GM23338 (cell line): ENCODE measurements around the gene TSPAN13. TPM values are rescaled to one million over a fixed set of nuclear protein-coding genes. Genes with fewer than 3 reads are reported as not detected.

ENCODE experiments used
- ATAC-seq: fragments of 200-7000 bp; cut with Tn5 transposase; 3 replicates; pipeline ENCODE4 v1.9.1; 2020
- DNase-seq: peaks from one replicate; pipeline ENCODE4 v3.0.0-alpha.2; 2015; ENCODE audit warnings: low spot score
- H2AFZ ChIP-seq: fragments of 200-600 bp; sonication (generic); 2 replicates; pipeline ENCODE4 v1.8.0; 2016; ENCODE audit warnings: antibody characterized with exemption, mild to moderate bottlenecking, moderate library complexity
- H3F3A ChIP-seq: fragments of 200-600 bp; sonication (generic); replicated peaks from 2 replicates; pipeline ENCODE4 v1.8.0; 2017; ENCODE audit warnings: antibody characterized with exemption, mixed run types, low read depth
- H3K27ac ChIP-seq: fragments of 200-600 bp; sonication (generic); 2 replicates; pipeline ENCODE4 v1.6.1; 2016; ENCODE audit warnings: low read depth
- H3K27me3 ChIP-seq: fragments of 200-600 bp; sonication (generic); 2 replicates; pipeline ENCODE4 v1.8.0; 2016; ENCODE audit warnings: mild to moderate bottlenecking, mixed run types, moderate library complexity; ENCODE audit not compliant: insufficient read depth
- H3K36me3 ChIP-seq: fragments of 200-600 bp; sonication (generic); 2 replicates; pipeline ENCODE4 v1.8.0; 2016; ENCODE audit warnings: mild to moderate bottlenecking; ENCODE audit not compliant: insufficient read depth
- H3K4me1 ChIP-seq: fragments of 200-600 bp; sonication (generic); 2 replicates; pipeline ENCODE4 v1.8.0; 2016; ENCODE audit warnings: mild to moderate bottlenecking, moderate library complexity; ENCODE audit not compliant: insufficient read depth
- H3K4me2 ChIP-seq: fragments of 200-600 bp; sonication (generic); 2 replicates; pipeline ENCODE4 v1.7.1; 2017; ENCODE audit warnings: mixed run types
- H3K4me3 ChIP-seq: fragments of 200-600 bp; sonication (generic); 2 replicates; pipeline ENCODE4 v1.6.1; 2016; ENCODE audit warnings: mixed run types
- H3K79me2 ChIP-seq: fragments of 200-600 bp; sonication (generic); replicated peaks from 2 replicates; pipeline ENCODE4 v1.8.0; 2017; ENCODE audit warnings: mild to moderate bottlenecking; ENCODE audit not compliant: insufficient read depth
- H3K9me2 ChIP-seq: fragments of 200-600 bp; sonication (generic); 2 replicates; pipeline ENCODE4 v1.8.0; 2017; ENCODE audit not compliant: insufficient read depth
- H4K20me1 ChIP-seq: fragments of 200-600 bp; sonication (generic); replicated peaks from 2 replicates; pipeline ENCODE4 v1.8.0; 2017; ENCODE audit warnings: mild to moderate bottlenecking; ENCODE audit not compliant: insufficient read depth
- H3K27ac Mint-ChIP-seq: 2 replicates; pipeline ENCODE4 v1.8.0; 2020; ENCODE audit warnings: inconsistent platforms, mild to moderate bottlenecking, moderate library complexity, mixed read lengths
- H3K27me3 Mint-ChIP-seq: 3 replicates; pipeline ENCODE4 v1.8.0; 2022; ENCODE audit warnings: low read depth, mild to moderate bottlenecking, moderate library complexity, mixed read lengths, inconsistent platforms; ENCODE audit not compliant: insufficient read depth, poor library complexity
- H3K36me3 Mint-ChIP-seq: 3 replicates; pipeline ENCODE4 v1.8.0; 2021; ENCODE audit warnings: low read depth, mild to moderate bottlenecking, inconsistent platforms, moderate library complexity, mixed read lengths
- H3K4me1 Mint-ChIP-seq: 3 replicates; pipeline ENCODE4 v1.8.0; 2020; ENCODE audit warnings: mild to moderate bottlenecking, inconsistent platforms, mixed read lengths
- H3K4me3 Mint-ChIP-seq: 3 replicates; pipeline ENCODE4 v1.8.0; 2021; ENCODE audit warnings: moderate library complexity, mild to moderate bottlenecking, inconsistent platforms, mixed read lengths
- H3K9me3 Mint-ChIP-seq: 3 replicates; pipeline ENCODE4 v1.8.0; 2020; ENCODE audit warnings: moderate library complexity, mild to moderate bottlenecking, inconsistent platforms, mixed read lengths
- EZH2phosphoT487 ChIP-seq: fragments of 200-600 bp; sonication (generic); IDR thresholded peaks from one replicate; pipeline ENCODE4 v1.8.1; 2018; ENCODE audit warnings: antibody characterized with exemption; ENCODE audit not compliant: unreplicated experiment
- polyA plus RNA-seq: library from polyadenylated mRNA; unstranded; fragments of >200 nt; fragmentation: Nextera tagmentation; extraction: Ambion mirVana; gene quantifications from 2 replicates; pipeline ENCODE4 v1.2.1, GENCODE V29; 2016
- total RNA-seq: library from RNA; depleted of rRNA; stranded (reverse); fragments of >200 nt; shearing (Covaris generic); gene quantifications from 2 replicates; pipeline ENCODE4 v1.2.3, GENCODE V29; 2014
- TF ChIP-seq, protein P1 (sequence below): fragments of 250-450 bp; sonication (Bioruptor Pico); IDR thresholded peaks from 2 replicates; pipeline ENCODE4 v1.5.0; 2020; ENCODE audit warnings: mild to moderate bottlenecking, moderate library complexity

The TSPAN13 gene
- total and polyA plus RNA-seq, 2 experiments from 2014 or later = 27.6 to 40.9 TPM

GRCh38 chr7:16747102-16747501 is 6.5 kb upstream of the TSPAN13 start (continued):
- TF ChIP-seq, protein P1, sequence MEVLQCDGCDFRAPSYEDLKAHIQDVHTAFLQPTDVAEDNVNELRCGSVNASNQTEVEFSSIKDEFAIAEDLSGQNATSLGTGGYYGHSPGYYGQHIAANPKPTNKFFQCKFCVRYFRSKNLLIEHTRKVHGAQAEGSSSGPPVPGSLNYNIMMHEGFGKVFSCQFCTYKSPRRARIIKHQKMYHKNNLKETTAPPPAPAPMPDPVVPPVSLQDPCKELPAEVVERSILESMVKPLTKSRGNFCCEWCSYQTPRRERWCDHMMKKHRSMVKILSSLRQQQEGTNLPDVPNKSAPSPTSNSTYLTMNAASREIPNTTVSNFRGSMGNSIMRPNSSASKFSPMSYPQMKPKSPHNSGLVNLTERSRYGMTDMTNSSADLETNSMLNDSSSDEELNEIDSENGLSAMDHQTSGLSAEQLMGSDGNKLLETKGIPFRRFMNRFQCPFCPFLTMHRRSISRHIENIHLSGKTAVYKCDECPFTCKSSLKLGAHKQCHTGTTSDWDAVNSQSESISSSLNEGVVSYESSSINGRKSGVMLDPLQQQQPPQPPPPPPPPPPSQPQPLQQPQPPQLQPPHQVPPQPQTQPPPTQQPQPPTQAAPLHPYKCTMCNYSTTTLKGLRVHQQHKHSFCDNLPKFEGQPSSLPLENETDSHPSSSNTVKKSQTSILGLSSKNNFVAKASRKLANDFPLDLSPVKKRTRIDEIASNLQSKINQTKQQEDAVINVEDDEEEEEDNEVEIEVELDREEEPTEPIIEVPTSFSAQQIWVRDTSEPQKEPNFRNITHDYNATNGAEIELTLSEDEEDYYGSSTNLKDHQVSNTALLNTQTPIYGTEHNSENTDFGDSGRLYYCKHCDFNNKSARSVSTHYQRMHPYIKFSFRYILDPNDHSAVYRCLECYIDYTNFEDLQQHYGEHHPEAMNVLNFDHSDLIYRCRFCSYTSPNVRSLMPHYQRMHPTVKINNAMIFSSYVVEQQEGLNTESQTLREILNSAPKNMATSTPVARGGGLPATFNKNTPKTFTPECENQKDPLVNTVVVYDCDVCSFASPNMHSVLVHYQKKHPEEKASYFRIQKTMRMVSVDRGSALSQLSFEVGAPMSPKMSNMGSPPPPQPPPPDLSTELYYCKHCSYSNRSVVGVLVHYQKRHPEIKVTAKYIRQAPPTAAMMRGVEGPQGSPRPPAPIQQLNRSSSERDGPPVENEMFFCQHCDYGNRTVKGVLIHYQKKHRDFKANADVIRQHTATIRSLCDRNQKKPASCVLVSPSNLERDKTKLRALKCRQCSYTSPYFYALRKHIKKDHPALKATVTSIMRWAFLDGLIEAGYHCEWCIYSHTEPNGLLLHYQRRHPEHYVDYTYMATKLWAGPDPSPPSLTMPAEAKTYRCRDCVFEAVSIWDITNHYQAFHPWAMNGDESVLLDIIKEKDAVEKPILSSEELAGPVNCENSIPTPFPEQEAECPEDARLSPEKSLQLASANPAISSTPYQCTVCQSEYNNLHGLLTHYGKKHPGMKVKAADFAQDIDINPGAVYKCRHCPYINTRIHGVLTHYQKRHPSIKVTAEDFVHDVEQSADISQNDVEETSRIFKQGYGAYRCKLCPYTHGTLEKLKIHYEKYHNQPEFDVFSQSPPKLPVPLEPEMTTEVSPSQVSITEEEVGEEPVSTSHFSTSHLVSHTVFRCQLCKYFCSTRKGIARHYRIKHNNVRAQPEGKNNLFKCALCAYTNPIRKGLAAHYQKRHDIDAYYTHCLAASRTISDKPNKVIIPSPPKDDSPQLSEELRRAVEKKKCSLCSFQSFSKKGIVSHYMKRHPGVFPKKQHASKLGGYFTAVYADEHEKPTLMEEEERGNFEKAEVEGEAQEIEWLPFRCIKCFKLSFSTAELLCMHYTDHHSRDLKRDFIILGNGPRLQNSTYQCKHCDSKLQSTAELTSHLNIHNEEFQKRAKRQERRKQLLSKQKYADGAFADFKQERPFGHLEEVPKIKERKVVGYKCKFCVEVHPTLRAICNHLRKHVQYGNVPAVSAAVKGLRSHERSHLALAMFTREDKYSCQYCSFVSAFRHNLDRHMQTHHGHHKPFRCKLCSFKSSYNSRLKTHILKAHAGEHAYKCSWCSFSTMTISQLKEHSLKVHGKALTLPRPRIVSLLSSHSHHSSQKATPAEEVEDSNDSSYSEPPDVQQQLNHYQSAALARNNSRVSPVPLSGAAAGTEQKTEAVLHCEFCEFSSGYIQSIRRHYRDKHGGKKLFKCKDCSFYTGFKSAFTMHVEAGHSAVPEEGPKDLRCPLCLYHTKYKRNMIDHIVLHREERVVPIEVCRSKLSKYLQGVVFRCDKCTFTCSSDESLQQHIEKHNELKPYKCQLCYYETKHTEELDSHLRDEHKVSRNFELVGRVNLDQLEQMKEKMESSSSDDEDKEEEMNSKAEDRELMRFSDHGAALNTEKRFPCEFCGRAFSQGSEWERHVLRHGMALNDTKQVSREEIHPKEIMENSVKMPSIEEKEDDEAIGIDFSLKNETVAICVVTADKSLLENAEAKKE (CRISPR knock-in tag) = no peak

GRCh38 chr7:16753932-16754855 is 639 bp downstream of the TSPAN13 start:
- Histone ChIP-seq H4K20me1 (peaks cover 14% of the 10 kb centered on the region), H3K9me2 (no peaks in the 10 kb centered on the region), H3F3A (no peaks in the 10 kb centered on the region), H3K79me2 (peaks cover 47% of the 10 kb centered on the region), H2AFZ (peak overlapping the region; percentile 96), H3K27ac (peak overlapping the region; percentile 34; the same call in 1 of the 2 replicates), H3K4me3 (peak overlapping the region; percentile 86), H3K36me3 (no peaks in the 10 kb centered on the region), H3K4me1 (peaks cover 21% of the 10 kb centered on the region), H3K27me3 (peaks cover 13% of the 10 kb centered on the region), H3K4me2 (peak overlapping the region; percentile 95)
- H3K27me3 Mint-ChIP-seq = peaks cover 9% of the 10 kb centered on the region
- H3K4me1 Mint-ChIP-seq = peaks cover 31% of the 10 kb centered on the region
- ATAC-seq = peak; percentile 71
- peak overlapping the region; percentile 89 for H3K4me3 Mint-ChIP-seq
- no peaks in the 10 kb centered on the region; the same call in 2 of the 3 replicates for H3K9me3 Mint-ChIP-seq
- no peak overlapping the region for H3K27ac Mint-ChIP-seq
- peak; percentile 79 for DNase-seq
- H3K36me3 Mint-ChIP-seq = no peaks in the 10 kb centered on the region; the same call in 2 of the 3 replicates
- no peak for TF ChIP-seq EZH2phosphoT487
